ENCODE results near the gene CCDC102A.

- TF ChIP-seq NR3C1 (IDR thresholded peaks at IDR 0.05) (no peak), POLR2A (IDR thresholded peaks at IDR 0.05; ENCODE audit: low read length) (no peak)
- TF ChIP-seq, protein P1, sequence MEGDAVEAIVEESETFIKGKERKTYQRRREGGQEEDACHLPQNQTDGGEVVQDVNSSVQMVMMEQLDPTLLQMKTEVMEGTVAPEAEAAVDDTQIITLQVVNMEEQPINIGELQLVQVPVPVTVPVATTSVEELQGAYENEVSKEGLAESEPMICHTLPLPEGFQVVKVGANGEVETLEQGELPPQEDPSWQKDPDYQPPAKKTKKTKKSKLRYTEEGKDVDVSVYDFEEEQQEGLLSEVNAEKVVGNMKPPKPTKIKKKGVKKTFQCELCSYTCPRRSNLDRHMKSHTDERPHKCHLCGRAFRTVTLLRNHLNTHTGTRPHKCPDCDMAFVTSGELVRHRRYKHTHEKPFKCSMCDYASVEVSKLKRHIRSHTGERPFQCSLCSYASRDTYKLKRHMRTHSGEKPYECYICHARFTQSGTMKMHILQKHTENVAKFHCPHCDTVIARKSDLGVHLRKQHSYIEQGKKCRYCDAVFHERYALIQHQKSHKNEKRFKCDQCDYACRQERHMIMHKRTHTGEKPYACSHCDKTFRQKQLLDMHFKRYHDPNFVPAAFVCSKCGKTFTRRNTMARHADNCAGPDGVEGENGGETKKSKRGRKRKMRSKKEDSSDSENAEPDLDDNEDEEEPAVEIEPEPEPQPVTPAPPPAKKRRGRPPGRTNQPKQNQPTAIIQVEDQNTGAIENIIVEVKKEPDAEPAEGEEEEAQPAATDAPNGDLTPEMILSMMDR (IDR thresholded peaks at IDR 0.05) = no peak
- TF ChIP-seq, protein P2, sequence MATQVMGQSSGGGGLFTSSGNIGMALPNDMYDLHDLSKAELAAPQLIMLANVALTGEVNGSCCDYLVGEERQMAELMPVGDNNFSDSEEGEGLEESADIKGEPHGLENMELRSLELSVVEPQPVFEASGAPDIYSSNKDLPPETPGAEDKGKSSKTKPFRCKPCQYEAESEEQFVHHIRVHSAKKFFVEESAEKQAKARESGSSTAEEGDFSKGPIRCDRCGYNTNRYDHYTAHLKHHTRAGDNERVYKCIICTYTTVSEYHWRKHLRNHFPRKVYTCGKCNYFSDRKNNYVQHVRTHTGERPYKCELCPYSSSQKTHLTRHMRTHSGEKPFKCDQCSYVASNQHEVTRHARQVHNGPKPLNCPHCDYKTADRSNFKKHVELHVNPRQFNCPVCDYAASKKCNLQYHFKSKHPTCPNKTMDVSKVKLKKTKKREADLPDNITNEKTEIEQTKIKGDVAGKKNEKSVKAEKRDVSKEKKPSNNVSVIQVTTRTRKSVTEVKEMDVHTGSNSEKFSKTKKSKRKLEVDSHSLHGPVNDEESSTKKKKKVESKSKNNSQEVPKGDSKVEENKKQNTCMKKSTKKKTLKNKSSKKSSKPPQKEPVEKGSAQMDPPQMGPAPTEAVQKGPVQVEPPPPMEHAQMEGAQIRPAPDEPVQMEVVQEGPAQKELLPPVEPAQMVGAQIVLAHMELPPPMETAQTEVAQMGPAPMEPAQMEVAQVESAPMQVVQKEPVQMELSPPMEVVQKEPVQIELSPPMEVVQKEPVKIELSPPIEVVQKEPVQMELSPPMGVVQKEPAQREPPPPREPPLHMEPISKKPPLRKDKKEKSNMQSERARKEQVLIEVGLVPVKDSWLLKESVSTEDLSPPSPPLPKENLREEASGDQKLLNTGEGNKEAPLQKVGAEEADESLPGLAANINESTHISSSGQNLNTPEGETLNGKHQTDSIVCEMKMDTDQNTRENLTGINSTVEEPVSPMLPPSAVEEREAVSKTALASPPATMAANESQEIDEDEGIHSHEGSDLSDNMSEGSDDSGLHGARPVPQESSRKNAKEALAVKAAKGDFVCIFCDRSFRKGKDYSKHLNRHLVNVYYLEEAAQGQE (IDR thresholded peaks at IDR 0.05) = no peak
These were observed 34.7 kb upstream of the CCDC102A start for GRCh38 chr16:57571098-57571497.

Data from A549 (cell line).